ENCODE data around the gene ART4. TPM values are rescaled to one million over a fixed set of nuclear protein-coding genes. Genes with fewer than 3 reads are reported as not detected.

The ART4 gene
- polyA plus RNA-seq, 5 donors, result 0.14 to 0.89 (median 0.28) TPM

DNA sequence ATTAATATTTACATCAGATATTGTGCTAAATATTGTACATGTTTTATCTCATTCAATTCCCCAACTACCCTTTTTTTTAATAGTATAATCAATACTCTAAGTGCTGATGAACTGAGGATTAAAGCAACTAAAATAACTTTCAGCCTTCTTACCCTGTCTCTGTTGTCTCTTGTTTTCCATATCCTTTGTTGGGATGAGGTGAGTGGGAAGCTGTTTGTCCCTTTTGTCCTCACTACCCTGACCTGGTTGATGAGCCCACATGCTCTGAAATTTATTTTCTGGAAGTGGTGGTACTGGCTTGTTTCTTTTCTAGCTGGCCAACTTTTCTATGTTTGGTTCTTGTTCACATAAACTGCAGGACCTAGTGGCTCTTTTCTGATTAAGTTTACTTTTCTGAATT, 9.6 kb upstream of the ART4 start:
- no peak for DNase-seq

DNA sequence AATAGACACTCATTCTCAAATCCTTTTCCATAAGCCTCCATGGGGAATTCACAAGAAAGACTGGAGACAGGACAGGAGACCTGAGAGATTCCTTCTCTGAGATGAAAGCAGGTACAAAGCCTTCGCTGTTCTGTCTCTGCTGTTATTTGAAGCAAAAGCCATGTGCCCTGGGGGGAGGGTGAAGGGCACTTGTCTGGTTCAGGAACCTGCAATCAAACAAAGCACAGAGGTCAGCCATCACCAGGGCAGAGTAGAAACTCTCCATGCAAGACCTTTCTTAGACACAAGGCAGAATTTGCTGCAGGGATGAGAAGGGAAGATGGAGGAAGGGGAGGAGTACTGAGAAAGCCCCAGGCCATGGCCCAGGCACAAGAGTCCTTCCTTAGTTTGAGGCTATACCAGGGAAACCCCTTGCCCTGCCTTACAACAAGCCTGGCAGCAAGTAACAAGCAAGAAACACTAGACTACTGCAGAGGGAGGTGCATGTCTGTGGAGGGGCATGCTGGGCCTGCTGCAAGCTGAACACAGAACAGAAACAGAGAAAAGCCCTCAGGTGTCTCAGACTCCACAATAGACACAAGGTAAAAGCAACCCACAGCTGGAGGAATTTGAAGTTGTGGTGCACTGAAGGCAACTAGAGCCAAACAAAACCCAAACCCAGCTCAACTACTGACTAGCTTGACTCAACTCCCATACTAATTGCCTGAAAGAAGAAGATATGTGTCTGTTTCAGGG, 7.8 kb upstream of the ART4 start:
- no peak for DNase-seq

DNA sequence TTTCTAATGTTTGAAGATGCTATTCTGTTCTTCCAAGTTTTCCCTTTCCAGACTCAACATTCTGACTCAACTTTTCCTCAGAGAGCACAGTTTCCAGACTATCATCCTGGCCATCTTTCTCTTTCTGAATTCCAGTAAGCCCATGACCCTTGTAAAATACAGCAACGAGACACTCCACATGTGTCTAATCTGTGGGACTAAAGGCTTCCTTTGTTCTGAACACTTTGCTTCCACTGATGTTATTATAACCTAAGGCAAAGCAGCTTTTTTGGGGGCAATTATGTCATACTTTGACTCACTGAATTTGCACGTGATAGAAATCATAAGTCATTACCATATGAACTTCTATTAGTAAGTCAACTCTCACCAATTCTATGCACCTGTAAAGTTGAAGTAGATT, 6.3 kb upstream of the ART4 start:
- no peak for DNase-seq

DNA sequence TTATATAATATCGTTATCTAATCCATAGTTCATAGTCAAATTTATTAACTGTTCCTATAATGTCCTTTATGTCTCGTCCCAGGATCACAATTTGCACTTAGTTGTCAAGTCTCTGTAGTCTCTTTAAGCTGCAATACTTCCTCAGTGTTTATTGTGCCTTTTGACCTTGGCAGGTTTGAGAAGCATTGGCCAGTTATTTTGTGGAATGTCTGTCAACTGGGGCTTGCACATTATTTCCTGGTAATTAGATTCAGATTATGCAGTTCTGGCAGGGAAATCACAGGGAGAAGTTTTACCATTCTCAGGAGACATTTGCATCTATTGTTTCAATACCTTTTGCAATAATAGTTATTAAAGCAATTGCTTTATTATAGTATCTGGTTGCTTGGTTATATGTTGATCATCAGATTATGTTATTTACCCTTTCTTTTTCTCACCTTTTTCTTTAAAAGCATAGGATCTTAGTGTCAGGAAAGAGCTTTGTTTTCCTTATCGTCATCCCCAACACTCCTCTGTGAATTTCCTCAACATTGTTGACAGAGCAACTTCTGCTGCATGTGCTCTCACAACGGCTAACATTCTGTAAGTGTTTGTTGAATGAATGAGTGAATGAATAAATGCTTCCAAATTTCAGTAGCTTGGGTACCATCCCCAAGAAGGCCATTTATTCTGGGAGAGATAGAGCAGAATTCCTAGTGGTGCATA, 3.7 kb upstream of the ART4 start:
- no peak for DNase-seq

DNA sequence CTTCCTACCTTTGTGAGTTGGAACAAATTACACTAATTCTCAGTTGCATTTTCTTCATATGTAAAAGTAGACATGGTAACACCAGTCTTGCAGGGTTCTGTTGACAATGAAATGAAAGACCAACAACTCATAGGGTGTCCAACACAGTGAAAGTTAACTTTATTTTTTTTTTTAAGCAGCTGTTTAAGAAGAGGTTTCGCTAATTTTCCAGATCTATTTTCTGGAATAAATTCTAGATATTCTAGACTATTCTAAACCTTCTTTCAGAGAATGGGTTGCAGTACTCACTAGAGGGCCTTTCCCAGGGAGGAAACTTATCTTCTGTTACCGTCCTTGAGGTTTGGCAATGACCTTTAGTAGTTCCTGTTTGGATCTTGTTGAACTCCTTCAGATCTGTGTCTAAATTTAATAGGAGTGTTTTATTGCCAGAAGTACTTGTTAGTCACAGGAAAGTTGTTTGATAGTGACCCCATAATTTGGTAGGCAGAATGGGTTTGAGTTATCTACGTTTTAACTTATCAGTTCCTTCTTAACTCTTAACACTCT, 2.8 kb upstream of the ART4 start:
- DNase-seq, result no peak

DNA sequence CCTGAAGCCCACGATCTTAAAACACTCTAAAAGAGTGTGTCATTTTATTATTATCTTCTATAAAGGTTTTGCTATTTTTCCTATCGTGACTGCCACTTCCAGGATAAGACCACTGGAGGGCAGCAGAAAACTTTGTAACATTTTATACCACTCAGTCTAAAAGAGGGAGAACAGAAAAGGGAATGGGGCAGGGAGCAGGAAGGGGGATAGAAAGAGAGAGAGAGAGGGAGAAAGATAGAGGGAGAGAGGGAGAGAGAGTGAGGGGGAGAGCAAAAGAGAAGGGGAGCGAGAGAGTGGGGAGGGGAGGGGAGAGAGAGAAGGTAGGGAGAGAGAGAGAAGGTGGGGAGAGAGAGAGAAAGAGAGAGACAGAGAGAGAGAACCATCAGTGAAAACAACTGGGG, 2.0 kb upstream of the ART4 start:
- peak in 1 of 2 donors; percentile 53 for DNase-seq

DNA sequence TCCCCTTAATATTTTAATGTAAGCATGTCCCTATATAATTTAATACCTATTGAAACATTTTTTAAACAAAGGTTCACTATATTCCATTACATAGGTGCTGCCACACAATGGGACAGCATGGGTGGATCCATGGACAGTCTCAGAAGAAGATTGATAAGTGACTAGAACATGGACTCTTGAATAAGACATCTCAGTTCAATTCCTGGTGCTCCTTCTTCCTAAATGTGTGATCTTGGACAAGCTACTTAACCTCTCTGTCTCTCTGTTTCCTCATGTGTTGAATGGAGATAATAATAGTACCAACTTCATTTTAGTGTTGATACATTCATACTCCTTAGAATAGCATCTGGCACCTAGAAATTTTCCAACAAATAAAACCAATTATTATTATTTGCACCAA, 1.1 kb upstream of the ART4 start:
- no peak for DNase-seq

DNA sequence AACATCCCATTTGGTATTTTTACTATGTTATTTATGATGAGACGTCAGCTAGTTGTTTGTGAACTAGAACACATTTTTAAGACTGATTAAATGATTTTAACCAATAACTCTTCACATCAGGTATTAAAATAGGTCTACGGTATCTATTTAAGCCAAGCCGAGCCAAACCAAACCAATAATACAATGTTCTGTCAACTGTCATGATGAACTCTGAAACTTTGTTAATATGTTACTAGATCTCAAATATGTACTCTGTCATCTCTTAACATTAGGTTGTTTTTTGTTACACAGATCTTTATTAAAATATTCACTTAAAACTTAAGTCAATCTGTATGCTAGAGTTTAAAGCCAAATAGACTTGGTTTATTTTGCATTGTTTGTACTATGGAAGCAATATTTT, 1.0 kb downstream of the ART4 start:
- DNase-seq, result no peak

DNA sequence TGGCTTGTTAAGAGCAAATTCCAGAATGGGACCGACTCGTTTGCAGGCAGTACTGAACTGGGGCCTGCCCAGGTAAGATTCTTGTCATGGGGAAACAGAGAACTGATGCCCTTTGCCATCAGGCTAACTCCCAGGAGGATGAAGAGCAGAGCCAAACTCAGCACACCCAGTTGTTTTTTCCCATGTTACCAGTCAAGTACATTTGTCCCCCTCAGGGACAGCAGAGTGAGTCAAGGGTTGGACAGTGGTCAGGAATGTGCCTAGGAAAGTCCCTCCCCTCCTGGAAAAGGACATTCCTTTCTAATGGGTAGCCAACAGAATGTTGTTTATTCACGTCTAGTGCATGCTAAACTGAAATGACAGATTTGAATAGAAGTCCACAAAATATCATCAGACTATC, 1.6 kb downstream of the ART4 start:
- no peak for DNase-seq

DNA sequence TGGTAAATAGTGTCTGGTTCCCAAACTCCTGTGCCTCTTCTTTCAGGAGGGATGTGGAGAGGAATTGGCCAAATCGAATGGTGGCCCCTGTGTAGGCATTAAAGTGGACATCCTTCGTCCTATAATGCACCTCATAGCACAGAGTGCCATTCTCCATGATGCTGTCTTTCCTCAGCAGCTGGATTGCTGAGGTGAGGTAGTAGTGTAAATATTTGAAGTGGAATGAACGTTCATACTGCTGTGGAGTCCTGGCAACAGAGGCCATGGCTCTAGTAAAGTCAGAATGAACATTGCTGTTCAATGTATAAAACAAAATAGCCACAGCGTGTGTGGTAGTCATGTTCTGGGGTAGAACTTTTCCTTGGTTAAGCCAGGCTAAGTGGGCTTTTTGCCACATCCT, 2.7 kb downstream of the ART4 start:
- no peak for DNase-seq

DNA sequence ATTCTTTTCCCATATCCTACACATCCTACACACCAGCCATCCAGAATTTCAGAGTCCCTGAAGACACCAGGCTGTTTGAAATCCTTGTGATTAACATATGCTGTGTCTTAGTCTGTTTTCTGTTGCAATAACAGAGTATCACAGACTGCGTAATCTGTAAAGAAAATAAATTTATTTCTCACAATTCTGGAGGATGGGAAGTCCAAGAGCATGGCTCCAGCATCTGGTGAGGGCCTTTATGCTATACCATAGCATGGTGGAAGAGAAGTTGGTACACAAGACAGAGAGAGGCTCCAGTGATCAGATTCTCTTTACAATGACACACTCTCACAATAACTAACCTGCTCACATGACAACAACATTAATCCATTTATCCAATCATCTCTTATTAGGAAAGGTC, 4.1 kb downstream of the ART4 start:
- no peak for DNase-seq

DNA sequence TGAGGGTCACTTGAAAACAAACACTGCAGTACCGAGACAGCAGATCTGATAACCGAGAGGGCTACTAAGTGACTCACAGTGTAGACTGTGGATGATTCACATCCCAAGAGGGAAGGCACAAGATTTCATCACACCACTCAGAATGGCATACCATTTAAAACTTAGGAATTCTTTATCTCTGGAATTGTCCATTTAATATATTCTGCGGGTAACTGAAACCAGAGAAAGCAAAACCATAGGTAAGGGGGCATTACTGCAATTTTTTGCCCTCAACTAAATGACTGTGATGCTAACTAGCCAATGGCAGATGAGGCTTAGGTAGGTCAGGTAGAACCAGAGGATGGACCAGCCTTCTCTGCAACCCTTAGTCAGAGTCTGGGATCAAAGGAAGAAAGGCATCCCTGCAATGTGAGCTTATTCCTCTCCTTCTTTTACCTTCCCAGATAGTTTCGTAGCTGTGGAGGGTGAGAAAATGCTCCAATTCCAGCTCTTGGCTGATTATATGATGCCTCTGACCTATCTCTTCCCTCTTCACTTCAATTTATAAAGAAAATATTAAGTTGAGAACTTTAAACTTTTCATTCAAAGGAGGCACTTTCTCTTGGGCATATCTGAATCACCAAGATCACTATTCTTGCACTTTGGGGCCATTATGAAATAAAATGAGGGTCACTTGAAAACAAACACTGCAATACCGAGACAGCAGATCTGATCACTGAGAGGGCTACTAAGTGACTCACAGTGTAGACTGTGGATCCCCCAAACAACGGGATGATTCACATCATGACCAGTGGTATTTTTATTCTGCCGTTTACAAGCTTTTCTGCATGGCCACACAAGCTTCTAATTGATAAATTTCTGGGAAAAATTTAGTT, 6.8 kb downstream of the ART4 start:
- DNase-seq, result no peak

DNA sequence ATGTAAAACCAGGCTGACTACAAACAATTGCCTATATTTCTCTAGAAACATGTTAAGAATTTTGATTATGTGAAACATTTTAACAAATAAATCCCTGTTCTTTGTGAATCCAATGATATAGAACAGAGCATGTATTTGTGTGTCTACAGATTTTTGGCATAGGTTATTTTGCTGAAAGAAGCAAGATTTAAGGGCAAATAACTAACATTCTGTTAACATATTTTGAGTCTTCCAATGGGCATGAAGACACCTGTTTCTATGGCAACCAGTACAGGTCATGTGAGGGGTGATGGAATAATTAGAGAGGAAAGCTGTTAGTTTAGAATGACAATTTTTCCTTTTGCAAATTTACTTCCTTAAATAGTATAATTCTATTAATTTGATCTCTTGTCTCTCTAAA, 8.8 kb downstream of the ART4 start:
- DNase-seq, result no peak

DNA sequence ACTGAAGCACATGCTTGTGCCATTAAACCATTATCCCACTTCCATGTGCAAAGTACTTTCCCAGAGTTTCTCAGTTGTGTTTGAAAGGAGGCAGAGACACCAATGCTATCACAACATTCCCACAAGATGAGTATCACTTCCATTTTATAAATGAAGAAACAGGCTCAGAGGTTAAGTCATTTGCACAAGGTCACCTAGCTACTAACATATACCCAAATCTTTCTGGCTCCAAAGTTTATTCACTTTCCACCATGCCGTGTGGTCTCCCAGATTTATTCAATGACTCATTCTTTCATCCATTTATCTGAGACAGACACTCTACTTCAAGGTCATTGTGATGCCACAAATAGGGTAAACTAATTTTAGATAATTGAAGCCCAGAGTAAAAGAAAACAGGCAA, 9.4 kb downstream of the ART4 start:
- no peak for DNase-seq

DNA sequence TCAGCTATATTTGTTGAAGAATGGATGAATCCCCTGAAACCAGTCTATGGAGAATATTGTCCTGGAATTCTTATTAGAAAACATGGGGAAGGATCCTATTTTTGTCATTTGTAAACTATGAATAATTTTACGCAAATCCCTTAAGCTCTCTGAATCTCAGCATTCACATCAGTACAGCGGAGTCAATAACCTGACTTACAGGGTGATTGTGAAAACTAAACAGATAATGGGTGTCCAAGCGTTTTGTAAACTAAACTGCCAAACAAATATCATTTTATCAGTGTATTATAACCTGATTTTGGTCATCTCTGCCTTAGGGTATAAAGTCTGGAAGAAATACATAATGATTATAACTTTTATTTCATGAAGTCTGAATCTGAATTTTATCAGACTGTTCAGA, 10.0 kb downstream of the ART4 start:
- no peak for DNase-seq

DNA sequence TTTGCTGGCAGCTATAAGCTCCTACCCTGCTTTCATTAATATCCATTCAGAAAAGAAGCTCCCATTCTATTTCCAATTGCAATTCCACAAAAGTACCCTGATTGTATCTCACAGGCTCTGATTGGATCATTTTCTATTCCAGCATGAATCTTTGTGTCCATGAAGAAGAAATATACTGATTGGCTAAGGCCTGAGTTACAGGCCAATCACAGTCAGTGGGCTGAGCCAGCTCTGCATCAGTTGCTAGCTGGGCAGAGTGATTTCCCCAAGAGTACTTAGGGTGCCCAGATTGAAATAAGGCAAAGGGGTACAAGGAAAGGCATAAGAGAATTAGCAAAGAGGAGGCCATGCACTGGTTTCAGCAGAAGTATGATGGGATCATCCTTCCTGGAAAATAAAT, 14.4 kb downstream of the ART4 start:
- no peak for DNase-seq

DNA sequence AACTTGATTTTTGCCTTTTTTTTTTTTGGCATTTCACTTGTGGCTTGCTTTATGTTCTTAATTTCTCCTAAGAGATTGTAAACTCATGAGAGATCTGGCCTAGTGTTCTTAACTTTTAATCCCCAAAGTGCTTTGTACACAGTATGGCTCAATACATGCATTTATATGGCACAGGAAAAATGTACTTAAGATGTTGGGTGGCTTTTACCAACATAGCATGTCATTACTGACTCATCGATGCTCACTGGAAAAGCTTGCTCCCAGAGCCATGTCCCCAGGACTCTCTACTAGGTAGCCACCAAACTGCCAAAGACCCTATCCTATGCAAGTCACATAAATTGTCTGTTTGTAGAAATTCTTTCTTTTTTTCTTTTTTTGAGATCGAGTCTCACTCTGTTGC, 16.3 kb downstream of the ART4 start:
- no peak for DNase-seq

DNA sequence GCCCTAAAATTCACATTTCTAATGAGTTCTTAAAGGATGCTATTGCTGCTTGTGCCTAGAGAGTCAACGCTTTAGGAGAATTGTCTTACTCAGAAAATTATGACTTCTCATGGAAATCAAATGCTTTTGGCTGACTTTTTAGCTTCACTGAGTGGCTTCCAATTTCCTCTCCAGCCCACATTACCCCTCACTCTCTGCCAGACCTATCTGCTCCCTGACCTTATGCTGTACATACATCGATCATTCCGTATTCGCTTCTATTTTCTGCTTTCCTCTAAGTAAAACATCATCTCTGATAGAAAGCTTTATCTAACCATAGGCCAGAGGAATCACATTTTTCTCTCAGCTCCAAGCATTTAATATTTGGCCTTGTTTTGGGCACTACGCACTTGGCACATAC, 16.8 kb downstream of the ART4 start:
- DNase-seq, result no peak

DNA sequence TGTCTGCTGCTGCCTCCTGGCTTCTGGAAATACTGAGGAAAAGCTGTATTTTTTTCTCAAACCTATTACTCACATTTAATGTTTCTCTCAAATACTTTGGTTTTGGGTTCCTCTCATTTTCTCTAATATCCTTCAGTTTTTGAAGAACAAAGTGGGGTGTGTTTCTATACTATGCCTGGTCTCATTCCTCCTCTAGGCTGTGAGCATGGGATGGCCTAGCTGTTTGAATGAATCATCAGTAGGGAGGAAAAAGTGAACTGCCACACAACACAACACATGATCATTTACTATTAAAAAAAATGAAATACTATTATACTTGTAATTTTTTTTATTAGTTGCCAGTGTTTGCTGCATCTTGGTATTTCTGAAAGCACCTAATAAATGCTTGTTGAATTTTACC, 18.1 kb downstream of the ART4 start:
- DNase-seq, result no peak

DNA sequence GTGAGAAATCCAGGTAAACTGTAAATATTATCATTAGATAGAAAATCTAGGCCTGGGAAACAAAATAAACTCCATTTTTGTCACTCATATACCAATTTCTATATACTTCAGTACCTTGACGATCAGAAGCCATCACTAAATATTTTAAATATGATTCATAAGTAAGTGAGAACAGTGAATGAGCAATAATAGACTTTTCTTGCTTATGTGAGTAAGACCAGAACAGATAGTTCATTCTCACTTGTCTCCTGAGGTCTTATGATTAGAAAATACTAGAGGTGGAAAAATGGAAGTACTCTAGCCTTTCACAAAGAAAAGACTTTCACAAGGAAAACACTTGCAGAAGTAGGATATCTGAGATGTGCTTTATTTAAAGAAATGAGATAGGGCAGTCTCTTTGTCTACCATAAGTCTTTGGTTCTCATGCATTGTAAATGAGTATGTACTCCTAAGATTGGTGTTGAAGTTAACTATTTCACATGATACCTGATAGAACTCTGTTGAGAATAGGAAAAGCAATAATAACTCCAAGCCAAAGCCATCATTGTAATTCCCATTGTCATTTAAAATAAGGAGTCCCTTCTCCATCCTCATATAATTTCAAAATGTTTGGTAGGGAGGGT, 19.2 kb downstream of the ART4 start:
- DNase-seq, result no peak

DNA sequence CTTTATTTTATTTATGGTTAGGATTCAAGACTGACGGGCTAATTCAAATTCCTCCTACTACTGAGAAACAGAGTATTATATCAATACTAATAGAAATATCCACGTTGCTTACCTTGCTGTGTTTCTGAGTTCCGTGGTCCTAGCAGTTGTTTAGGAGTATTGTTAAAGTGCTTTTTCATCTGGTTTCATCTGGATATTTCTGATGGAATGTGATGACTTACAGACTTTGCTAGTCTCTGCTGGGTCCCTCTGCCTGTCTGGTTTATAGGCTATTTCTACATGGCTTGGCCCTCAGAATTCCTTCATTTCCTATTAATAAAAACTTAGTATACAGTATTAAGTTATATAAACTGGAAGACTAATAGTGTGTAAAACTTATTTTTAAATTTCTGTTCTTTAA, 29.3 kb downstream of the ART4 start, which contains the start of gene SMCO3:
Gene SMCO3 (minus strand): TSS at position 169 of the 400 bp plus-strand sequence. CDS start 7,502 bp downstream, outside the sequence.
- no peak for DNase-seq

DNA sequence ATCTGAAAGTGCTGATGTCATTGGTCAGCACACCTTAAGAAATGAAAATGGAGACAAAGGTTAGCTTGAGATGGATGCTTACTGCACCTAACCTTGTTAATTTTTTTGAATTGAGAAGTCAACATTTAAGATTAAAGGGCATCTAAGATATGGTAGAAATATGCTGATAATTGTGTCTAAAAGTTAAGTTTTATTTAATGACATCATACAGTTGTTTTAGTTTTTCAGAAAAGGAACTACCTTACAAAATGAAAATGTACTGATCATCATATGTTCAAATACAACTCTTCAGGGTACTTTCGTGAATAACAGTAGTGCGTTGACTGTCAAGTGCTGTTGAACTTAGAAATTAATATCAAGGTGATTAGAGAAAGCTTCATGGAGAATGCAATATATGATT, 31.8 kb downstream of the ART4 start:
- DNase-seq, result no peak
